Measurements from ENCODE around the gene SPARCL1.

DNA sequence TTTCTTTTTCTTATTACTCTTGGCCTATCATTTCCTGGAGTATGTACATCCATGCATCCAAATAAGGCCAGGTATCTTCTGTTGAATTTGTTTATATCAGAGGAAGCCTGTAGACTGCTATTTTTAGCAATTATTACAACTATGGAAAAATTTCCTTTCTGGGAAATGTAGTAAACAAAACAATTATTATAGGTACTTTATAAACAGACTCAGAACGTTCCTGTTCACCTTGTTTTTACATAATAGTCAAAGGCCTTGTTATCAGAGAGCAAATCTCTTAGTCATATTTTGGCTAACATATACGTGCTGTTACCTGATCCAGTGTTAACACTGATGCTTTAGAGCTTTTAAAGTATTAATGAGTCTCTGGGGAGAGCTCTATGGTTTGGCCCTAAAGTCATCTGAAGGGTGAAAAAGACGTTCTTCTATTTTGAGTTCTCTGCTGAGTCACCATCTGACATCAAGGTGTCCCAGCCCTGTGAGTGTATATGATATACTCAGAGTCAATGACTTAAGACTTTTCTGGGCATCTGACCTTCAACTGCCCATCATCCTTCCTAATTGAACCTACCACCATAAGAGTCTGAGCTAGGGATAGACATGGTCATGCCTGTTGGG, 7.3 kb downstream of the SPARCL1 start:
- TF ChIP-seq, protein P1, sequence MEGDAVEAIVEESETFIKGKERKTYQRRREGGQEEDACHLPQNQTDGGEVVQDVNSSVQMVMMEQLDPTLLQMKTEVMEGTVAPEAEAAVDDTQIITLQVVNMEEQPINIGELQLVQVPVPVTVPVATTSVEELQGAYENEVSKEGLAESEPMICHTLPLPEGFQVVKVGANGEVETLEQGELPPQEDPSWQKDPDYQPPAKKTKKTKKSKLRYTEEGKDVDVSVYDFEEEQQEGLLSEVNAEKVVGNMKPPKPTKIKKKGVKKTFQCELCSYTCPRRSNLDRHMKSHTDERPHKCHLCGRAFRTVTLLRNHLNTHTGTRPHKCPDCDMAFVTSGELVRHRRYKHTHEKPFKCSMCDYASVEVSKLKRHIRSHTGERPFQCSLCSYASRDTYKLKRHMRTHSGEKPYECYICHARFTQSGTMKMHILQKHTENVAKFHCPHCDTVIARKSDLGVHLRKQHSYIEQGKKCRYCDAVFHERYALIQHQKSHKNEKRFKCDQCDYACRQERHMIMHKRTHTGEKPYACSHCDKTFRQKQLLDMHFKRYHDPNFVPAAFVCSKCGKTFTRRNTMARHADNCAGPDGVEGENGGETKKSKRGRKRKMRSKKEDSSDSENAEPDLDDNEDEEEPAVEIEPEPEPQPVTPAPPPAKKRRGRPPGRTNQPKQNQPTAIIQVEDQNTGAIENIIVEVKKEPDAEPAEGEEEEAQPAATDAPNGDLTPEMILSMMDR (IDR thresholded peaks at IDR 0.05 in 4 of 5, conservative IDR thresholded peaks at IDR 0.05 in 1 of 5) = no peak
- TF ChIP-seq POLR2A (IDR thresholded peaks at IDR 0.05) = no peak
